GM21723 (cell line): ENCODE data around the gene ADCYAP1R1.

Source experiments
- ATAC-seq: cut with Tn5 transposase; IDR thresholded peaks from one replicate; pipeline ENCODE4 v1.9.1; 2021; ENCODE audit warnings: mild to moderate bottlenecking, moderate library complexity; ENCODE audit not compliant: unreplicated experiment

ADCYAP1R1 gene

DNA sequence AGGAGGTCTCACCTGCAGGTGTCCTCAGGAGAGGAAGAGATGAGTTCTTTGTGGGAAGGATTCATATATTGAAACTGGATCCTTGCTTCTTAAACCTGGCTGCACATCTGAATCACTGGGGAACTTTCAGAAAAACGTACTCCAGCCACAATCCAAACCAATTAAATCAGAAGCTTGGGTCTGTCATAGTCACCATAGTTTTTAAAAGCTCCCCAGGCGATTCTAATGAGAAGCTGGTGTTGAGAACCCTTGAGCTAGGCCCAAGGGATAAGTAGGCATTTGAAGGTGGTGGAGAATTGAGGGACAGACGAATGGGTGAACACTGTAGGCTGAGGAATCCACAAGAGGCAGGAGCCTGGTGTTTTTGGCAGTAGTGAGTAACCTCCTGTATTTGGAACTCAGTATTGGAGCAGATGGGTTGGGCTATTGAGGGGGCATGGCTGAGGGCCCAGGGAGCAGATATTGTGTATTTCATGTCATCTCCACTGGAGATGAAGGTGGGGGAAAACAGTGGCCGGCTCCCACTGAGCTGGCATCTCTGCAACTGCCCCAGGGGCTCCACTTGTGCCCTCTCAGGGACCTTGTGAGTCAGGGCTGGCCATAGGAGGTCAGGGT, 14.5 kb downstream of the ADCYAP1R1 start:
- no peak for ATAC-seq

DNA sequence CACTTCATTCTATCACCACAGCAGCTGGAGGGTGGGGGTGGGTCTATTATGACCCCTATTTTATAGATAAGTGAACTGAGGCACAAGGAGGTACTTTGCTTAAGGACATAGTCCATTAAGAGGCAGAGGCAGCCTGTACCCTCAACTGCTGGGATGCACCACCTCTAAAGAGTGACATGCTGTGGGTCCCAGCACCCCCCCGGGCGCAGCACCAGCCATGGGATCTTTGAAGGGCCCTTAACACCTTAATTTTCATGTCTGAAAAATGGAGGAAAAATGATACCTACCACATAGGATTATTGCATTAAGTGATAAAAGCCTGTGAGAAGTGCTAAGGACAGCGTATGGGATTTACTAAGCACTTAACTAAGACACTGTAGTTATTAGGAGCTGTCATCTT, 15.4 kb downstream of the ADCYAP1R1 start:
- no peak for ATAC-seq

DNA sequence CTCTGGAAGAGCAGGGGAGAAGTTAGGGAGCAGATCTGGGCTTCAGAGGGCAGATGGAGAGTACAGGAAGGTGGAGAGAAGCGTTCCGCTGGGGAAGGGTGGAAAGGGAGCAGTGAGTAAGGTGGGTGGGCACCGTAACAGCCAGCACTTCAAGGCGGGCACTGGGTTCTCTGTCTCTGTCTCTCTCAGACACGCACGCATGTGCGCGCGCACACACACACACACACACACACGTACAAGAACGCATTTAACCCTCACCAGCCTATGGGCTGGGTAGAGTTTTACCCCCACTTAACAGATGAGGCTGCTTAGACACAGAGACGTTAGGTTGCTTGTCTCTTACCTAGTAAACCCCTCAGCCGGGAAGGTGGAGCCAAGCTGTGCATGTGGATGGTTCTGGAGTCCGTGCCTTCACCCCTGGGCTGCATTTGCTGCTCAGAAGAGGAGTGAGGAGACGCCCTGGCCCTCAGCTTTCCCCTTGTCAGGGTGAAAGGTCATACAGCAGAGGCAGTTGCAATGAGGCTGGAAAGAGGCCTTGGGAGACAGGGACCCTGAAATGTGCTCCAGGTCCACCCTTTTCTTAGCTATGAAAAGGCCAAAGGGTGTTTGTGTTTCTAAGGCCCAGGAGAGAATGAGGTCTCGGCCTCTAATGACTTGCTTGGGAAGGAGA, 16.0 kb downstream of the ADCYAP1R1 start:
- ATAC-seq, result no peak

DNA sequence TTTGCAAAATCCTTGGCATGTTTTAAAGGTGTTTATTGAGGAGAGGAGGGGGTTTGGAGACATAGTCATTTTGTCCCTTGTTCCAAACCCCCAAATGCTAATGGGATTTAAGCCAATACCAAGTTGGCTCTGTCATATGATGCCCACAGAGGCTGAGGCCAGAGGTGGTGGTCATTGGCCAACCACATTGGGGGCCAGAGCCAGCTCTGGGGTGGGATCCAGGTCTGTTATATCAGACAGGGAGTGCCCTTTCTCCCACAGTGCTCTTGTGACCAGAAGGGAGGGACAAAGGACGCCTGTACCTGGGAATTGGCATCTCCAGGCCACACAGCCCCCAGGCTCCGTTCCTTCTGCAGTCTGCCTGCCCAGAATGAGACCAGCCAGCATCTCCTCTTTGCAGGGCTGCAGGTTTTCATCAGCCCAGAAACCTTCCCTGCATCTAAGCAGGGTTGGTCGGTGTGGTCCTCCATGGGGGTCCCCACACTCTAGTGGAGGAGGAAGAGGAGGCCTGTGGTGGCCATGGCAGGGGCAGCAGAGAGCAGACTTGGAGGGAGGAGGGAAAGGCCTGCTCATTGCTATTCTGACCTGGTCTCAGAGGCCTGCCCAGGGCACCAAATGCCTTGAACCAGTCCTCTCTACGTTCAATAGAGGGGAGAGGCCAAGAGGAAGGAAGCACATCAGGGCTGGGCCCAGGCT, 17.9 kb downstream of the ADCYAP1R1 start:
- no peak for ATAC-seq

DNA sequence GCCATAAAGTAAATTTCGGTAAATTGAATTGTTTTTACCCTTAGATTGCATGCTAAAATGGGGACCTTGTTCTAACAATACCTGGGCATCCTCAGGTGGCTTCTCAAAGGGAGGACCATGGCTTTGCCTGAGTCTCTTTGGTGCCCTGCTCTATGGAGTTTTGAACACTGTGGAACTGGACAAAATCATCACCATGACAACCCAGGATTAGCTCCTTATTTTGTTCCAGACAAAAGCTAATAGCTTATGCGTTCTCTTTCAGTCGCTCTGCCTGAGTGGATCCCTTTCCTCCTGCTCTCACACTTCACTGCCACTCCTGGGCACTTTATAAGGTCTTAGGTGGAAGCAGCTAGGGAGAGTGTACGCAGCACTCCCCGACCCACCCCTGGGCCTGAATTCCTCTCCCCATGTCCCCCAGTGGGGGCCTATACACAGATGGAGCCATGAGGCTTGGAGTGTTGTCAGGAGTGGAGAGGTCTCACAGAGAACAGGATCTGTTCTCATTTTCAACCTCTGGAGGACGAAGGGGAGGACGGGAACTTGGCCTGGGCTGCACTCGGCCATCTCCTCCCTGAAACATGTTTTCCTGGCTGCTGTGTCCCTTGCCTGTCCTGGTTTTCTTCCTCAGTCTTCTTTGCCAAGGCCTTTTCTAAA, 19.0 kb downstream of the ADCYAP1R1 start:
- ATAC-seq, result no peak

DNA sequence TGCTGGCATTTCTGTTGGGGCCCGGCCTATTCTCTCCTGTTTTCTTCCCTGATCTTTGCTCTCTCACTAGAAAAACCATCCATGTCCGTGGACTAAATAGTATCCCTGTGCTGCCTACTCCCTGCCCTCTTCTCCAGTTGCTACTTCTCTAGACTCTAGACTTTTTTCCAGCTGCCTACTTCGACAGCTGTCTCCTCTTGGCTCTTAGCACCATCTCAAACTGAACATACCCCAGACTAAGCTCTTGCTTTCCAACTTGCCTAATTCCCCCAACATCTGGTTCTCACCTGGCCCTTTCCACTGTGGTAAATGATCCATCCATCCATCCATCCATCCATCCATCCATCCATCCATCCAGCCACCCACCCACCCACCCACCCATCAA, 19.5 kb downstream of the ADCYAP1R1 start:
- no peak for ATAC-seq

DNA sequence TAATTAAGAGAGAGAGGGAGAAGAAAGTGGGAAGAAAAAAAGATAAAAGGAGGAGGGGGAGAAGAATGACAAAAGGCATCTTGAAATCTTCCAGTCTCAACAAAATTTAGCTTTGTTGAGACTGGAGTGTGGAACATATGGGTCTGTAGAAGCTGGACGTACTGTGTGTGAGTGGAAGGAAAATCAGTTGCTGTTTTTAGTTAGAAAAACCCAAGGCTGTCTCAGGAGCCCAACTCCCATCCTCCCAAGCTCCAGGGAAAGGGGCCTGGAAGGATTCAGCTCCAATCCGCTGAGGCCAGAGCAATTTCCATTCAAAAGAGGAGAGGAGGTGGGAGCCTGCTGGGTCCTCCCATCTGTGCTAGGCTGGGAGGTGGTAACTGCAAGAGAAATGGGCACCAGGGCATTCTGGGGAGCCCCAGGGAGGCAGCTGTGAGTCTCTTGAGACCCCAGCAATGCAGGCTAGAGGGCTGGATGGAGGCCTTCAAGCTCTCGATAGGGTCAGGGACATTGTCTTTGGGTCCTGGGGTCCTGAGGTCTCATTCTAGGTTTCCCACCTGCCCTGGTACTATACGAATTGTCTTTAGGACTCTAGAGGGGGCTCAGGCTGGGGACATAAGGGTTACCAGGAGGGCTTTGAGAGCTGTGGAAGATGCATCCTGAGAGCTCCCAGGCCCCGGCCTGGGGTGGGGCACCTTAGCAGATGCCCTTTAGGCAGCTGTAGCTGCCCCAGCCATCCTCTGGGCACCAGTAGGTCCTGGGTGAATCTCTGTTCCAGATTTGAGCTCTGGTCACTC, 21.4 kb downstream of the ADCYAP1R1 start:
- no peak for ATAC-seq

DNA sequence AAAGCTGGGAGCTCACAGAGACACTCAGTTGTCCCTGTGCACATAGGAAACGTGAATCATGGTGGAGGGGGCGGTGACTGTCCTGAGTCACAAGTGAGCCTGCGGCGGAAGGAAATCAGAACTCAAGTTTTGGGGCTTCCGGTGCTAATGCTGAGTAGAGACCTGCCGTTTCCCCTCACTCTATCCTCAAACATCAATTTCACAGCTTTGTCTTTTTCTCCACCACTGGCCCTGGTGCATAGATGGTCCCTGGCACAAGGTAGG, 21.9 kb downstream of the ADCYAP1R1 start:
- ATAC-seq, result no peak

DNA sequence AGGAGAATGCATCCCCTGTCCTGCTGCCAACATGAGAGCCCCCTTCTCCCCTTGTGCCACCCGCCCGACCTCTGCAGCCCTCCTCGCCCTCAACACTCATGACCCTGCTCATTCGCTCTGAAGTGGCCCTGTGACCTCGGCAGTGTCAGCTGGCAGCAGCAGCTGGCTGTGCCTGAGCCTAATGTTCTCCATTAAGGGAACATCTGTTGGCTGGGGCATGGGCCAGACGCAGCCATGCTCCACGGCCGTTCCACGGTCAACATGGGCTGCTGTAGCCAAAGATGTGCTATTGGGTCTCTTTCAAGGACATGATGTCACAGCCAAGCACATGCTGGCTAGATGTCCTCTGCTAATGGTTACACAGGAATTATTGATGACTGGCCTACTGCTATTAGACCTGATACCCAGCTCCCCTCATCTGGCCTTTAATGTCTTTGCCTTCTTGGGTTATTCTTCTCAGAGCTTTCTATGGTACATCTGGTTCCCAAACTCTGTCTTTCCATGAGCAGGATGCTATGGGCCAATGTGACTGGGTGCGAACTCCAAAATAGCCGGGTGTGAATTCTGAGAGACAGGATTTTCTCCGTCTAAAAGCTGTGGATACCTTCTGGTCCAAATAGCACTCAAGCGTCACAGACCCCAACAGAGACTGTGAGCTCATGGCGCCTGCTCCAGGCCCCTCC, 22.4 kb downstream of the ADCYAP1R1 start:
- no peak for ATAC-seq

DNA sequence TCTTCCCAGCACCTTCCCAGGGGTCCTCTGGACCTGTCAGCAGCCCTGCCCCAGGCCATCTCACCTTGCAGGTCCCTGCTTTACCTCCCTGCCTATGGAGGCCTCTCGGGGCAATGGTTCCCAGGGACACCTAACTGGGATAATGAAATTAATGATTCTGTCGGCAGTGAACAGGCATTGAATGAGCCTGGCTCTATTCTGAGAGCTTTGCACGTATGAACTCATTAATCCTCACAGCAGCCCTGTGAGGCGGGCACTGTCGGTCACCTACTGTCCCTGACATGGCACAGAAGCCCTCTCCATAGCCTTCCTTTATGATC, 22.9 kb downstream of the ADCYAP1R1 start:
- ATAC-seq, result no peak

DNA sequence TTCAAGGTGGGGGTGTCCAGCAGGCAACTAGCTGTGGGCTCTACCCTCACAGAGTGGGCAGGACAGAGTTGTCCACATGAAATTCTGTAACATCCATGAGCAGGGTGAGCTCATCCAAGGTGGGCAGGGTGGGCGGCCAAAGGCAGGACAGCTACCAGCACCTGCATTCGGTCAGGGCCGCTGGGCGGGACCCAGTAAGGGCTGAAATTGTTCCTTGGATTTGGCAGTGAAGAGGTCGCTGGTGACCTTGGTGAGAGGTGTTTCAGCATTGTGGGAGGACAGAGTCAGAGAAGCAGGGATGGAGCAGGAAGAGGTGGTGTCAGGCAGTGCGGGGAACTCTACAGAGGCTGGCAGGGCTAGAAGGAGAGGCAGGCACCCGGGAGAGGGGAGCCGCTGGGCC, 23.9 kb downstream of the ADCYAP1R1 start:
- ATAC-seq, result no peak

DNA sequence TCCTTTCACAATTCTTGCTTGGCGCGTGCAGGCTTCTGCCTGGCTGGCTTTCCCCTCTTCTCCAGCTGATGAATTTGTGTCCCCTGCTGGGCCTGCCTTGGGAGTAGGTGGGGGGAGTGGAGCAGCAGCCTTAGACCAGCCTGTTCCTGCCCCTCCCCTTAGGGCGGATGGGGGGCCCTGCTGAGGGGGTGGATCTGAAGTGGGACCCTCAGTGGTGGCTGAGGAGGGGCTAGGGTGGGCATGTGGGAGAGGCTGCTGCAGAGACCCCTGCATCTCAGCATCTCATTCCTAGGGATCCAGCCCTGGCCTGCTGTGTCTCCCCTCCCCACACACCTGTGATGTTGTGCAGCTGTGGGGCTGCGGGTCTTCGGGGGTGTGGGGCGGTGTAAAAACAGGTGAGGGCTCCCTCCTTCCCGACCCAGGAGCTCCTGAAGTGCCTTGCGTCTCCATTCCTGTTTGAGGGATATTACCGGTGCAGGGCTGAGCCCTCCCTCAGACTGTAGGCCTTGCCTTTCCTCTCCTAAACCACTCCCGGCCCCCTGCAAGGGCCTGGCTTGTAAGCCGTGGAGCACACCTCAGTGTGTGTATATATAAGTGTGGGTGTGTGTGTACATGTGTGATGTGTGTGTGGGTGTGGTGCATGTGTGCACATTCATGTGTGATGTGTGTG, 24.7 kb downstream of the ADCYAP1R1 start:
- no peak for ATAC-seq

DNA sequence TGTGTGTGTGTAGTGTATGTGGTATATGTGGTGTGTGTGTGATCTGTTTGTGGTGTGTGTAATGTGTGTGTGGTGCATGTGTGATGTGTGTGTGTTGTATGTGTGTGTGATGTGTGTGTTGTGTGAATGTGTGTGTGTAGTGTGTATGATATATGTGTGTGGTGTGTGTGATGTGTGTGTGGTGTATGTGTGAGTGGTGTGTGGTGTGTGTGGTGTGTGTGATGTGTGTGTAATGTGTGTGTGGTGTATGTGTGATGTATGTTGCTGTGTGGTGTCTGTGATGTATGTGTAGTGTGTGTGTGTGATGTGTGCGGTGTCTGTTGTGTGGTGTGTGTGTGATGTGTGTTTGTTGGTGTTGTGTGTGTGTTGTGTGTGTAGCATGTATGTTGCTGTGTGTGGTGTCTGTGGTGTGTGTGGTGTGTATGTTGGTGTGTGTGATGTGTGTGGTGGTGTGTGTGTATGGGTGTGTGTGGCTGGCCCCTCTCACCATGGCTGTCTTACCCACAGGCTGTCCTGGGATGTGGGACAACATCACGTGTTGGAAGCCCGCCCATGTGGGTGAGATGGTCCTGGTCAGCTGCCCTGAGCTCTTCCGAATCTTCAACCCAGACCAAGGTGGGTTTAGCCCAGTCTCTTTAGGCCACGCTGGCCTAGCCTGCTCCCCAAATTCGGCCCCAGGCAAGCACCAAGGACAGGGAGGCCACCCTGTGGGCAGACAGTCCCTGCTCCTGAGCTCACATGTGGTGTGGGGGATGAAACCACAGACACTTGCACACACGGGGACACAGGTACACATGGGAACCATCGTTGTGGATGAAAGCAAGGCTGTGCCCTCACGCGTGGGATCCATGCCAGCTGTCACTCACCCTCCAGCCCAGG, 25.6 kb downstream of the ADCYAP1R1 start:
- no peak for ATAC-seq

DNA sequence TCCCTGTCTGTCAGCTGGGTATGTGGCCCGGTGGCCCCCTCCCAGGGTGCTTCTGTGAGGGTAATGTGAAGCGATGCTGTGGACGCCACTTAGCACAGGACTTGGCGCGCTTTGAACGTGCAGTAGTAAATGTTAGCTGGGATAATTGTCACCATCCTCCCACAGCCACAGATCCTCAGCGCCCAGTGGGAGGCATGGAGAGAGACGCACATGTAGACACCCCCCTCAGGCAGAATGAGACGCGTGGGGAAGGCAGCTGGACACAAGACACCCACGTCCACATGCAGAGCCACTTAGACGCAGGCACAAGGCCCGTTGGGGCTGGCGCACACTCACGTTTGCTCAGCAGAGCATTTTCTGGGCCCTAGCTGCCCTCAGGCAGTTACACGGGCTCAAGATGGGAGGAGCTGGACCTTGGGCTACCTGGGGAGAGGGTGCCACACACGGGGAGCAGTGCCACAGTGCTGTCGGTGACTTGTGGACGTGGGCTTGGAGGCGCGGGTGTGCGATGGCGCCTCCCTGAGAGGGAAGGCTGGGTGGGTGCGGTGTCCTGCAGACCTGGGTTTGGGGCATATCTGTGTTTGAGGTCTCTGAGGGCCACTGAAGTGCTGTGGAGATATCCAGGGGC, 26.4 kb downstream of the ADCYAP1R1 start:
- ATAC-seq, result no peak

DNA sequence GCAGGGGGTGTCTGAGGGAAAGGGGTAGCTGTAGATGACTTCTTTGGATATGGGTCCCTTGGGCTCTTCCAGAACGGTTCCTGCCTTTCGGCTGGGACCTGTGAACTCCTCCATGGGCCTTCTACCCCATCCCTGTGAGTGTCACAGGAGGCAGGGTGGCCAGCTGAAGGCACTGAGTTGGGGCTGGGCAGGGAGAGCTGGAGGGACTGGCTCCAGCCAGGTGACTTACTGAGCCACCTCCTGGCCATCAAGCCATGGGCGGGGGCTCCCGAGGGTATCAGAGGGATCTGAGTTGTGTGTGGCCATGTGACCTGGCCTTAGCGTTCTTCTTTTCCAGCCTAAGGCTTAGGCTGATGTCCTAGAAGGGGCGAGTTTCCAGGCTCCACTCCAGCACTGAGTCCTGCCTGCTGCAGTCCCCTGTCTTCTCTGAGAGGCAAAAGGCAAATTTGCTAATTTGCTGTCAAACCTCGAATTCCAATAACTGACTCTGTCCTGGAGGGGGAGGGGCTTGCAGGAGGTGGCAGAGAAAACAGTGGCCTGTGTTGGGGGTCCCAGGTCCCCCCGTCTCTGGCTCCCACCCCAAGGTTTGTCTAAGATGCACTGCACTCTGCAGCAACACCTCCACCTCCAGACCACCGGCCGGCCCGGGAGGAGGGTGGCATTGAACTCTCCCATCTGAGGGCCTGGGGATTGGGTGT, 27.2 kb downstream of the ADCYAP1R1 start:
- no peak for ATAC-seq

DNA sequence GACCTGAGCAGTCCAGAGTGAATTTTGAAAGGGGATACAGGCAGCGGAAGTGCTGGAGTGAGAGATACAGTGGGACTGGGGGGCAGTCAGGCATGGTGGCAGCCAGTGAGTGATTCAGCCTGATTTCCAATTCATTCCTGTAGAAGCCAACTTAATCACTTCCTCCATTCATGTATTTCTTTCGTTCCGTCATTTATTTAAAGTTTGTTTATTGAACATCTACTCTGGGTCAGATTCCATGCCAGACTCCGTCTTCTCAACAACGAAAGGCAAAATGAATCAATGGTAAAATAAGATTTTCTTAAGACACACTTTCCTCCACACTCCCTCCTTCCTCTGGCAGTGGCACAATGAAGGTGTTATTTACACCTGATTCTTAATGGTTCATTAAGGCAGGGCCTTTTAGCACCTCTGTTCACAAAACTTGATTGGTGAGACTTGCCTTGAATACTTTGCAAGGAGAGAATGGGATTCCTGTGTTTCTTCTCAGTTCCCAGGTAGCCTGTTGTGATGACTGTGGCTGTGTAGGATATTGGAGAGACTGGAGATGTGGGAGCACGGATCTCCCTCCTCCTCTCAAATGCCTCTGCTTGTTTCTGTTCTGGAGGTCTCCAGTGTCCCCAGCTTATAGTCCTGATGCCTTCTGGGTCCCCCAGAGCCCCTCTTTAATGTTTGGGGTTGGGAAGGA, 27.9 kb downstream of the ADCYAP1R1 start:
- ATAC-seq, result no peak

DNA sequence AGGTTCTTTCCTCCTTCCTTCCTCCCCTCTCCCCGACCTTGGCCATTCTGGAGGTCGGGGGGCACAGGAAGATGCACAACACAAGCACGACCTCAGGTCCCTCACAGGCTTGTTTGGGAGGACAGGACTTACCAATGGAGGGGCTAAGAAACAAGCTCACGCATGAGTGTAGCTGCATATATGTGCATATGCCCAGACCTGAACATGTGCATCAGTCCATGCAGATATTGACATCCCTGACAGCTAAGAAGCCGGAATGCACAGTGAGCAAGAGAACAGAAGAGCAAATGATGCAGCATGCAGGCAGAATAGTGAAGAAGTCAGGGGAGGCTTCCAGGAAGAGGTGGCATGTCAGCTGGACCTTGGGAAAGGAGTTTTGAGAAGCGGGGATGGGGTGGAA, 28.7 kb downstream of the ADCYAP1R1 start:
- ATAC-seq, result no peak

DNA sequence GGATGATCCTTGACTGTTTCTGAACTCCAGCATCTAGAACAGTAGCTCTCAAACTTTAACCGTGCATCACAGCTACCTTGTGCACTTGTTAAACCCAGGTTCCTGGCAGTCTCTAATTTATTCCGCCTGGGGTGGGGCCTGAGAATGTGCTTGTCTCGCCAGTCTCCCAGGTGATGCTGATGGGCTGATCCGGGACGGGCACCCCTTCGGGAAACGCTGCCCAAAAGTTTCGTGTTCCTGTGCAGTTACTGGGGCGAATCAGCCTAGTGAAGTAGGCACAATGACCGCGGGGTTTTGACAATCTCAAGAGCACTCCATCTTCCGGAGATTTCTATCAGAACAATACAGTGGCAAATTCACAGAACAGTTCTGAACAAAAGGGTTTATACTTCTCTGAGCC, 29.9 kb downstream of the ADCYAP1R1 start:
- ATAC-seq, result no peak
